Caco-2 (cell line): ENCODE results near the gene UFM1. TPM values are rescaled to one million over a fixed set of nuclear protein-coding genes. Genes with fewer than 3 reads are reported as not detected.

Source experiments
- BruUV-seq: library from RNA; stranded (reverse); fragments of 400-500 nt; replicated peaks from 2 replicates; lab custom pipeline; 2021; lab: Mats Ljungman, UMichigan
- CTCF ChIA-PET: fragments of 300-600 bp; sonication (Branson Sonifier 250); formaldehyde crosslinking; loops from one replicate; lab custom pipeline; 2022; ENCODE audit warnings: antibody characterized with exemption; lab: Charles Lee
- POLR2A ChIA-PET: fragments of 300-600 bp; sonication (Branson Sonifier 250); formaldehyde crosslinking; loops from one replicate; lab custom pipeline; 2022; ENCODE audit warnings: antibody characterized with exemption; lab: Charles Lee
- DNase-seq, 2 experiments: peaks; one replicate each; pipeline versions ENCODE4 v3.0.0 to v3.0.0-alpha.2; 2020 to 2022
- H3K27me3 ChIP-seq: replicated peaks from 2 replicates; pipeline ENCODE4 v1.6.0; 2011; ENCODE audit warnings: low read length; ENCODE audit not compliant: control insufficient read depth, insufficient read depth
- H3K36me3 ChIP-seq: 2 replicates; pipeline ENCODE4 v1.5.1; 2011; ENCODE audit warnings: low read length; ENCODE audit not compliant: control insufficient read depth, insufficient read depth
- H3K4me1 ChIP-seq: fragments of 250-450 bp; sonication (Bioruptor Pico); 2 replicates; pipeline ENCODE4 v1.5.1; 2020; ENCODE audit warnings: mild to moderate bottlenecking
- H3K4me3 ChIP-seq: 2 replicates; pipeline ENCODE4 v1.5.1; 2011; ENCODE audit warnings: low read depth, mild to moderate bottlenecking, control low read depth, low read length
- H3K9me3 ChIP-seq: fragments of 250-450 bp; sonication (Bioruptor Pico); 2 replicates; pipeline ENCODE4 v1.5.1; 2020; ENCODE audit warnings: mild to moderate bottlenecking, moderate library complexity
- H3K27ac Mint-ChIP-seq: one replicate; pipeline ENCODE4 v1.8.0; 2022; ENCODE audit warnings: mixed read lengths; ENCODE audit not compliant: unreplicated experiment
- H3K27me3 Mint-ChIP-seq: one replicate; pipeline ENCODE4 v1.8.0; 2022; ENCODE audit warnings: mixed read lengths; ENCODE audit not compliant: insufficient read depth, unreplicated experiment
- H3K36me3 Mint-ChIP-seq: one replicate; pipeline ENCODE4 v1.8.0; 2022; ENCODE audit warnings: mild to moderate bottlenecking, mixed read lengths; ENCODE audit not compliant: insufficient read depth, unreplicated experiment
- H3K4me1 Mint-ChIP-seq: one replicate; pipeline ENCODE4 v1.8.0; 2022; ENCODE audit warnings: low read depth, mixed read lengths; ENCODE audit not compliant: unreplicated experiment
- H3K4me3 Mint-ChIP-seq: one replicate; pipeline ENCODE4 v1.8.0; 2022; ENCODE audit warnings: mild to moderate bottlenecking, moderate library complexity, mixed read lengths; ENCODE audit not compliant: unreplicated experiment
- H3K9me3 Mint-ChIP-seq: one replicate; pipeline ENCODE4 v1.8.0; 2022; ENCODE audit warnings: mixed read lengths; ENCODE audit not compliant: unreplicated experiment
- CTCF ChIP-seq, 2 experiments: fragments of 200-600 bp in 1 of 2; IDR thresholded peaks; 1 replicate in 1 of 2; 2 replicates in 1 of 2; pipeline versions ENCODE4 v1.5.1 to v1.8.0; 2011 to 2022; ENCODE audit warnings: antibody characterized with exemption in 1 of 2, control low read depth in 1 of 2, inconsistent platforms in 1 of 2, low read depth in 1 of 2, low read length in 1 of 2, mild to moderate bottlenecking in 1 of 2, moderate library complexity in 1 of 2; ENCODE audit not compliant: insufficient read depth in 1 of 2, severe bottlenecking in 1 of 2, unreplicated experiment in 1 of 2
- intact Hi-C: fragments of 100-400 bp; cut with micrococcal nuclease; formaldehyde crosslinking; loops from one replicate; pipeline ENCODE4 v1.10.0; 2022; ENCODE audit not compliant: unreplicated experiment
- total RNA-seq: library from RNA; stranded (reverse); gene quantifications from 2 replicates; pipeline ENCODE4 v1.2.3, GENCODE V29; 2022

UFM1 gene
- total RNA-seq, 1 experiment from 2014 or later = 106 TPM

- Histone ChIP-seq H3K36me3 (peaks cover 3% of the 10 kb centered on the region; the same call in 1 of the 2 replicates), H3K9me3 (no peaks in the 10 kb centered on the region), H3K27me3 (no peaks in the 10 kb centered on the region), H3K4me1 (peaks cover 22% of the 10 kb centered on the region), H3K4me3 (peak overlapping the region; percentile 88)
- TSS peak; percentile 38 for BruUV-seq
- TF ChIP-seq CTCF (IDR thresholded peaks at IDR 0.05; ENCODE audit: insufficient read depth in 1 of 2, low read depth in 1 of 2, low read length in 1 of 2, severe bottlenecking in 1 of 2, unreplicated experiment in 1 of 2) = no peak
- Mint-ChIP-seq H3K36me3 (peaks cover 42% of the 10 kb centered on the region), H3K27me3 (no peaks in the 10 kb centered on the region), H3K27ac (peak overlapping the region; percentile 93), H3K4me3 (peak overlapping the region; percentile 89), H3K9me3 (no peaks in the 10 kb centered on the region), H3K4me1 (peaks cover 34% of the 10 kb centered on the region)
- ChIA-PET CTCF (interaction anchor here (1.0 to 1.6 kb wide), 3 partner anchors 31 to 45 kb away, joined by 3 to 6 read pairs (median 3); no protein-coding TSS in a partner anchor), POLR2A (interaction anchor here (0.5 to 1.6 kb wide), 2 partner anchors 12 to 337 kb away, joined by 3 read pairs; partner anchors contain the start of gene FREM2)
- peak; percentile 84 for DNase-seq
- intact Hi-C loops = loop anchor here (1.0 to 5.0 kb wide), 2 partner anchors 67 to 177 kb away; no protein-coding TSS in a partner anchor
Observed at GRCh38 chr13:38350114-38350617, 515 bp downstream of the UFM1 start.

GRCh38 chr13:38355595-38356119, 6.0 kb downstream of the UFM1 start:
- Mint-ChIP-seq H3K27ac (no peak overlapping the region), H3K36me3 (peaks cover 68% of the 10 kb centered on the region), H3K4me1 (peaks cover 26% of the 10 kb centered on the region), H3K27me3 (no peaks in the 10 kb centered on the region), H3K9me3 (no peaks in the 10 kb centered on the region), H3K4me3 (no peak overlapping the region)
- intact Hi-C loops = no loop called here
- ChIA-PET POLR2A (no interaction called here), CTCF (no interaction called here)
- no TSS peak for BruUV-seq
- Histone ChIP-seq H3K36me3 (peaks cover 3% of the 10 kb centered on the region; the same call in 1 of the 2 replicates), H3K27me3 (no peaks in the 10 kb centered on the region), H3K9me3 (no peaks in the 10 kb centered on the region), H3K4me3 (no peak overlapping the region), H3K4me1 (peaks cover 22% of the 10 kb centered on the region)
- no peak for DNase-seq
- TF ChIP-seq CTCF (IDR thresholded peaks at IDR 0.05; ENCODE audit: insufficient read depth in 1 of 2, low read depth in 1 of 2, low read length in 1 of 2, severe bottlenecking in 1 of 2, unreplicated experiment in 1 of 2) = no peak

GRCh38 chr13:38358684-38359083, 9.0 kb downstream of the UFM1 start:
- H3K27me3 ChIP-seq = no peaks in the 10 kb centered on the region
- no peak overlapping the region for H3K27ac Mint-ChIP-seq
- no TSS peak for BruUV-seq
- H3K4me3 Mint-ChIP-seq = no peak overlapping the region
- no peaks in the 10 kb centered on the region for H3K27me3 Mint-ChIP-seq
- intact Hi-C loops = no loop called here
- no peak for TF ChIP-seq CTCF (IDR thresholded peaks at IDR 0.05; ENCODE audit: insufficient read depth in 1 of 2, low read depth in 1 of 2, low read length in 1 of 2, severe bottlenecking in 1 of 2, unreplicated experiment in 1 of 2)
- H3K4me1 Mint-ChIP-seq = peaks cover 14% of the 10 kb centered on the region
- CTCF ChIA-PET = no interaction called here
- POLR2A ChIA-PET = no interaction called here
- no peak overlapping the region for H3K4me3 ChIP-seq
- H3K36me3 Mint-ChIP-seq = peaks cover 66% of the 10 kb centered on the region
- H3K9me3 Mint-ChIP-seq = no peaks in the 10 kb centered on the region
- peaks cover 3% of the 10 kb centered on the region; the same call in 1 of the 2 replicates for H3K36me3 ChIP-seq
- no peaks in the 10 kb centered on the region; the same call in 1 of the 2 replicates for H3K9me3 ChIP-seq
- DNase-seq = no peak
- H3K4me1 ChIP-seq = peaks cover 19% of the 10 kb centered on the region
